Measurements from ENCODE around the gene EXOC3. TPM values are rescaled to one million over a fixed set of nuclear protein-coding genes. Genes with fewer than 3 reads are reported as not detected.

EXOC3 gene
- total and polyA plus RNA-seq, 2 of the 4 experiments (the other 2 are of a cell fraction), result 35.1 to 47.5 TPM

- H2AK9ac ChIP-seq (replicated peaks; ENCODE audit: low read depth, low read length, poor library complexity), result no peak overlapping the region
- H2BK15ac ChIP-seq (ENCODE audit: low read depth, low read length), result no peak overlapping the region
- H3K4me1 ChIP-seq (ENCODE audit: control insufficient read depth, insufficient read depth, low read length), result peaks cover 12% of the 10 kb centered on the region
- intact Hi-C loops (cut with micrococcal nuclease) (loop anchor here (5.0 kb wide), 1 partner anchor 37 kb away; no protein-coding TSS in a partner anchor), in situ Hi-C loops (cut with MboI; ENCODE audit: low sequenced_read_pairs) (no loop called here), dilution Hi-C loops (cut with HindIII; ENCODE audit: low sequenced_read_pairs, unreplicated experiment) (no loop called here)
- 0 out of 2 replicates have a peak, but pooled peaks cover 14% of the 10 kb centered on the region for H4K20me1 ChIP-seq (ENCODE audit: insufficient read depth, low read length)
- H2AK5ac ChIP-seq (ENCODE audit: low read depth, low read length), result no peak overlapping the region
- no TSS peak for BruUV-seq (replicated peaks)
- no peak overlapping the region for H2BK120ac ChIP-seq (ENCODE audit: low read depth, low read length)
- peak overlapping the region; percentile 82 for H3K4me3 ChIP-seq (ENCODE audit: insufficient read depth, low read depth, low read length)
- DNase-seq, result no peak
- H3K23ac ChIP-seq (ENCODE audit: low read depth, low read length), result no peak overlapping the region
- ATAC-seq (ENCODE audit: low read depth), result no peak
- no peak overlapping the region for H4K5ac ChIP-seq (ENCODE audit: low read depth, low read length)
- H3K79me1 ChIP-seq (ENCODE audit: low read depth in 1 of 2, low read length in 2 of 2), result peaks cover 37 to 77% of the 10 kb centered on the region in 2 experiments
- 100% methylated on average over 1 of the region's 8 CpGs; no CpG with 5 or more reads in 1 of the 2 experiments for WGBS, 2 experiments (ENCODE audit: extremely low coverage in 2 of 2, insufficient read length in 1 of 2)
- peaks cover 27% of the 10 kb centered on the region for H3K36me3 ChIP-seq (ENCODE audit: control insufficient read depth, insufficient read depth, low read length)
- no peak overlapping the region for H2BK20ac ChIP-seq (ENCODE audit: low read depth, low read length)
- H2BK5ac ChIP-seq (ENCODE audit: low read depth, low read length, poor library complexity, severe bottlenecking), result no peak overlapping the region
- H3K27me3 ChIP-seq (ENCODE audit: control insufficient read depth, insufficient read depth, low read length), result no peaks in the 10 kb centered on the region
- peaks cover 4% of the 10 kb centered on the region; the same call in 1 of the 2 replicates for H3K9me1 ChIP-seq (ENCODE audit: insufficient read depth, low read length)
- H3K14ac ChIP-seq (replicated peaks; ENCODE audit: low read depth, low read length), result no peak overlapping the region
- H3K9me3 ChIP-seq (ENCODE audit: control insufficient read depth, insufficient read depth, low read length), result no peaks in the 10 kb centered on the region
- H4K91ac ChIP-seq (ENCODE audit: insufficient read depth, low read depth, low read length), result no peak overlapping the region
- peak overlapping the region; percentile 16; the same call in 1 of the 2 replicates for H3K4ac ChIP-seq (ENCODE audit: low read depth, low read length)
- CTCF ChIA-PET, result no interaction called here
- TF ChIP-seq RAD21 (IDR thresholded peaks at IDR 0.05; ENCODE audit: low read length) (no peak), RFX5 (IDR thresholded peaks at IDR 0.05; ENCODE audit: low read depth, low read length) (no peak), POLR2A (IDR thresholded peaks at IDR 0.05; ENCODE audit: low read depth, low read length) (no peak), CHD1 (IDR thresholded peaks at IDR 0.05; ENCODE audit: low read depth, low read length) (no peak), NFE2L2 (IDR thresholded peaks at IDR 0.05; ENCODE audit: low read depth, low read length) (no peak), MAFK (IDR thresholded peaks at IDR 0.05; ENCODE audit: low read depth, low read length) (no peak)
- H4K8ac ChIP-seq (ENCODE audit: low read depth in 2 of 2, low read length in 2 of 2), result no peak overlapping the region
- H3K56ac ChIP-seq (ENCODE audit: extremely low read depth, insufficient read depth, low read length), result no peak overlapping the region; the same call in 1 of the 2 replicates
- no peak overlapping the region for H3K18ac ChIP-seq (ENCODE audit: low read depth, low read length)
- no peak overlapping the region for H3K27ac ChIP-seq (ENCODE audit: insufficient read depth, low read length)
- POLR2A ChIA-PET (ENCODE audit: unreplicated experiment), result interaction anchor here (0.6 kb wide), 1 partner anchor 121 kb away, joined by 4 read pairs; no protein-coding TSS in a partner anchor
- H3K4me2 ChIP-seq (ENCODE audit: low read depth, low read length), result peak overlapping the region; percentile 96
- 0 out of 2 replicates have a peak overlapping the region, but pooled peaks have one; percentile 3 for H3K9ac ChIP-seq (ENCODE audit: low read depth, low read length)
- no peak overlapping the region for H2AFZ ChIP-seq (replicated peaks; ENCODE audit: low read length, poor library complexity)
Observed at GRCh38 chr5:444226-444625, 1.2 kb downstream of the EXOC3 start.
